ENCODE results near the gene NEK5. TPM values are rescaled to one million over a fixed set of nuclear protein-coding genes. Genes with fewer than 3 reads are reported as not detected.

Gene NEK5
- total RNA-seq, 1 donor from 2014 or later, result not detected

GRCh38 chr13:52158629-52159158 is 29.8 kb upstream of the NEK5 start:
- peak overlapping the region; percentile 90 for H3K4me3 Mint-ChIP-seq
- ATAC-seq (ENCODE audit: low read depth), result peak; percentile 7
- POLR2A ChIA-PET, result interaction anchor here (1.0 to 2.7 kb wide), 4 partner anchors 31 to 343 kb away, joined by 3 to 13 read pairs (median 5); partner anchors contain the start of gene VPS36
- H3K9me3 Mint-ChIP-seq, result no peaks in the 10 kb centered on the region
- DNase-seq, result no peak
- H3K27ac Mint-ChIP-seq, result peak overlapping the region; percentile 81
- H3K36me3 Mint-ChIP-seq (ENCODE audit: low read depth), result peaks cover 2% of the 10 kb centered on the region
- H3K4me1 Mint-ChIP-seq, result peaks cover 24% of the 10 kb centered on the region
- intact Hi-C loops (cut with micrococcal nuclease), result loop anchor here (1.0 kb wide), 4 partner anchors 31 to 574 kb away; partner anchors contain the start of genes ALG11 and WDFY2
- H3K27me3 Mint-ChIP-seq, result no peaks in the 10 kb centered on the region
- CTCF ChIA-PET, result interaction anchor here (1.0 kb wide), 1 partner anchor 30 kb away, joined by 3 read pairs; no protein-coding TSS in a partner anchor
- TF ChIP-seq CTCF (IDR thresholded peaks at IDR 0.05), result no peak

GRCh38 chr13:52156724-52157261 is 27.9 kb upstream of the NEK5 start:
- ChIA-PET POLR2A (no interaction called here), CTCF (no interaction called here)
- H3K36me3 Mint-ChIP-seq (ENCODE audit: low read depth), result peaks cover 5% of the 10 kb centered on the region
- intact Hi-C loops (cut with micrococcal nuclease), result no loop called here
- TF ChIP-seq CTCF (IDR thresholded peaks at IDR 0.05), result no peak
- H3K9me3 Mint-ChIP-seq, result no peaks in the 10 kb centered on the region
- ATAC-seq (ENCODE audit: low read depth) (no peak), DNase-seq (no peak)
- peaks cover 24% of the 10 kb centered on the region for H3K4me1 Mint-ChIP-seq
- H3K27me3 Mint-ChIP-seq, result no peaks in the 10 kb centered on the region
- H3K4me3 Mint-ChIP-seq, result peak overlapping the region; percentile 12
- H3K27ac Mint-ChIP-seq, result no peak overlapping the region

GRCh38 chr13:52155177-52155576 is 26.3 kb upstream of the NEK5 start:
- ATAC-seq (ENCODE audit: low read depth) (no peak), DNase-seq (no peak)
- ChIA-PET POLR2A (no interaction called here), CTCF (no interaction called here)
- TF ChIP-seq CTCF (IDR thresholded peaks at IDR 0.05), result no peak
- Mint-ChIP-seq H3K27ac (no peak overlapping the region), H3K36me3 (ENCODE audit: low read depth) (peaks cover 17% of the 10 kb centered on the region), H3K4me3 (no peak overlapping the region), H3K9me3 (no peaks in the 10 kb centered on the region), H3K27me3 (no peaks in the 10 kb centered on the region), H3K4me1 (peaks cover 24% of the 10 kb centered on the region)
- intact Hi-C loops (cut with micrococcal nuclease), result no loop called here

GRCh38 chr13:52147225-52147624 is 18.4 kb upstream of the NEK5 start:
- Mint-ChIP-seq H3K36me3 (ENCODE audit: low read depth) (peaks cover 39% of the 10 kb centered on the region), H3K4me3 (no peak overlapping the region), H3K9me3 (peaks cover 4% of the 10 kb centered on the region), H3K27ac (no peak overlapping the region), H3K4me1 (no peaks in the 10 kb centered on the region), H3K27me3 (no peaks in the 10 kb centered on the region)
- no peak for ATAC-seq (ENCODE audit: low read depth)
- POLR2A ChIA-PET, result no interaction called here
- no peak for TF ChIP-seq CTCF (IDR thresholded peaks at IDR 0.05)
- CTCF ChIA-PET, result no interaction called here
- intact Hi-C loops (cut with micrococcal nuclease), result no loop called here
- DNase-seq, result no peak

- intact Hi-C loops (cut with micrococcal nuclease), result no loop called here
- Mint-ChIP-seq H3K27ac (no peak overlapping the region), H3K4me3 (no peak overlapping the region), H3K9me3 (no peaks in the 10 kb centered on the region), H3K4me1 (no peaks in the 10 kb centered on the region), H3K36me3 (ENCODE audit: low read depth) (peaks cover 31% of the 10 kb centered on the region), H3K27me3 (no peaks in the 10 kb centered on the region)
- no peak for DNase-seq
- ChIA-PET POLR2A (no interaction called here), CTCF (no interaction called here)
- no peak for ATAC-seq (ENCODE audit: low read depth)
- no peak for TF ChIP-seq CTCF (IDR thresholded peaks at IDR 0.05)
These were observed 12.4 kb upstream of the NEK5 start for GRCh38 chr13:52141299-52141698.
